Adipose tissue (tissue), 3 donors: ENCODE measurements around the gene GOLGA6L24. TPM values are rescaled to one million over a fixed set of nuclear protein-coding genes. Genes with fewer than 3 reads are reported as not detected.
"Not testable (repeated sequence)": the region's sequence is repeated elsewhere in the genome, so short reads cannot be mapped to it uniquely, and the experiment has no call there.

Source experiments
- H3K27ac ChIP-seq: one replicate; pipeline ENCODE4 v1.5.1; 2013; ENCODE audit warnings: low read depth, low read length
- WGBS, 3 donors: extraction: QIAGEN DNeasy Blood & Tissue Kit; methylation state at CpG; one replicate each; pipeline ENCODE4 v1.1.7; 2013; 5-methylcytosine and 5-hydroxymethylcytosine counted together
- polyA plus RNA-seq, 3 donors: library from polyadenylated mRNA; stranded (reverse); fragments of 200-250 nt; gene quantifications; one replicate each; pipeline ENCODE4 v1.2.3, GENCODE V29; 2013
- donor health status: healthy with polysubstance abuse.
- donor health status: Bipolar disorder and iron deficiency.
- donor health status: healthy.

The GOLGA6L24 gene
- polyA plus RNA-seq = not detected

GRCh38 chr15:28357984-28358383 lies at the start of gene GOLGA6L24:
Gene GOLGA6L24, minus strand, starts transcription at chr15:28358084. Its CDS starts 61 bp downstream, at chr15:28358023.
- not testable (repeated sequence) for H3K27ac ChIP-seq
- no CpG with 5 or more reads among the region's 7 CpGs for WGBS, 3 donors

DNA sequence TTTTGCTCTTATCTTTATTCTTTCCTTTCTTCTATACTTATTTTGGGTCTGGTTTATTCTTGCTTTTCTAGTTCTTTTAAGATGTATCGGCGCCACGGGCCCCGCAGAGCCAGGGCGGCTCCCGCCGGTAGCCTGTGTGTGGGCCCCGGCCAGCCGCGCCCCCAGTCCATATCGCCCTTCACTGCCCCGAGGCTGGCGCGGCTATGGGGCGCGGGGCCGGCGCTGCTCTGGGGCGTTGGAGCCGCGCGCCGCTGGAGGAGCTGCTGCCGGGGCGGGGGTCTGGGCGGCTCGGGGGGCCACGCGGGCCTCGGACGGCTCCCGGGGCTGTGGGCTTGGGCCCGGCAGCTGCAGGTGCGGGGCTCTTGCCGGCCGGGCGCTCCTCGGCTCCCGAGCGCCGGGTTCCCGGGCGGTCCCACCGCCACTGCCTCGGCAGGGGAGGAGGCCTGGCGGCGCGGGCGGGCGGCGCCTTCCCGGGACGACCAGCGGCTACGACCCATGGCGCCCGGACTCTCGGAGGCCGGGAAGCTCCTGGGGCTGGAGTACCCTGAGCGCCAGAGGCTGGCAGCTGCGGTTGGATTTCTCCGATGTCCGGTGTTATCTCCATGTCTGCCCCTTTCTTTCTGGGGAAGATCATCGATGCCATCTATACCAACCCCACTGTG lies 45.0 kb upstream of the GOLGA6L24 start:
- H3K27ac ChIP-seq = not testable (repeated sequence)
- WGBS, 3 donors = no CpG with 5 or more reads among the region's 64 CpGs

DNA sequence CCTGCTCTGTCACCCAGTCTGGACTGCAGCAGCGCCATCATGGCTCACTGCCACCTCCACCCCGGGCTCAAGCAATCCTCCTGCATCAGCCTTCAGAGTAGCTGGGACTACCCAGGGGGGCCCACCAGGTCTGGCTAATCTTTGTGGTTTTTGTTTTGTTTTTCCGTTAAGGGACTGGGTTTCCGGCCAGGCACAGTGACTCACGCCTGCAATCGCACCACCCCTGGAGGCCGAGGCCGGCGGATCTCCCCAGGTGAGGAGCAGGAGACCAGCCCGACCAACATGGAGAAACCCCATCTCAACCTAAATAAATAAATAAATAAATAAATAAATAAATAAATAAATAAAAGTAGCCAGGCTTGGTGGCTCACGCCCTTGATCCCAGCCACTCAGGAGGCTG lies 38.1 kb upstream of the GOLGA6L24 start:
- not testable (repeated sequence) for H3K27ac ChIP-seq
- WGBS, 3 donors = 83% methylated on average over 2 of the region's 11 CpGs; no CpG with 5 or more reads in 1 of the 3 donors

DNA sequence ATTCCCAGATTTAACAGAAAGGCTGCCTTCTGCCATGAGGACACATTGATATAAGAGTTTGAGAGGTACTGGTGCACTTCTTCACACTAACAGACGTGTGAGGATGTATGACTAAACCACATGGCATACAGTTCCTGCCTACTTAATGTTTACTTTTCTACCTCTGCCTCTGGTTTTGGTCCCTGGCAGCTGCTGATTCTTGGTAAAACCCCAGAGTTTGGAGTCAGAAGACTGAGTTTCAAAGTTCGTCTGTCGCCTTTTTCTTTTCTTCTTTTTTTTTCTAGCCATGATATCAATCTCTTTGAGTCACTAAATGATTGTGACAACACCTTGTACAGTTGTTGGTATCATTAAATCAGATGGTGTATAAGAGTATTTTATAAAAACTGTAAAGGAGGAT lies 22.2 kb upstream of the GOLGA6L24 start:
- 49 to 77% (median 62%) methylated on average over 2 of the region's 3 CpGs for WGBS, 3 donors
- H3K27ac ChIP-seq = not testable (repeated sequence)

DNA sequence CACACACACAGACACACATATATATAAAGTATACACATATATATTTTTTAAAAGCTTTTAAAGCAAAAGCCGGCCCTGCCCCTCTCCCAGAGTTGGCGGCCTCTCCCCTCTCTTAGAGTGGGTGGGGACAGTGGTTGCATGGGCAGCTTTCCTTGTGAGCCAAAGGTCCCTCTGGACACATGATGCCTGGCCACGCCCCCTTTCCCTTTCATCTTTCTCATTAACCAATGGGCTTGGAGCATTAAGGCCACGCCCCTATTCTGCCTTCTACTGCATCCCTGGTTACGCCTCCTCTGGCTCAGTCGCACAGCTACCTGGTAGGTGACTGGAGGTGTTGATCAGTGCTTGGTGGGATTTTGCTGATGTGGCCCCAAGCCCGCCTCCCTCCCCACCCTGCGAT lies 20.5 kb upstream of the GOLGA6L24 start, which contains the start of gene GOLGA8F:
TSS of gene GOLGA8F (plus strand) at position 301 of the 400 bp plus-strand sequence. CDS start at position 399, 98 bp downstream.
- WGBS, 3 donors = no CpG with 5 or more reads among the region's 8 CpGs
- not testable (repeated sequence) for H3K27ac ChIP-seq

DNA sequence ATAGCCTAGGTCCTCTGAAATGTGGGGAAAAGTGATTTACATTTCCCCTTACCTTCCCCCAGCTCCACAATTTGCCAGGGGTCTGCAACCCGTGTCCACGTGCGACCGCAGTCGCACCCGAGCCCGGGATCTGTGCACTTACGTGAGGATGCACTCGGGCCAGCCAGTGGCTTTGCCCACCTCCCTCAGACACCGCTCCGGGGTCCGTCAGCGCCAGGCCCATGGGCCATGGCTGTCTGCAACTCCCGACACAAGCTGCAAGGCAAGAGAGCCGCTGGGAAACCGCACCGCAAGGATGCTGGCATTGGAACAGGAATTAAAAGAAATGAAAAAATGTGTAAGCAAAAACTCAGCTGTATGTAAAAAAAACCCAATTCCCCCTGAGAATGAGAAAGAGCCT lies 7.6 kb upstream of the GOLGA6L24 start:
- H3K27ac ChIP-seq = not testable (repeated sequence)
- 91 to 95% (median 95%) methylated on average over 5 to 10 of the region's 17 CpGs for WGBS, 3 donors

- not testable (repeated sequence) for H3K27ac ChIP-seq
These were observed 35.7 kb downstream of the GOLGA6L24 start, which contains the start of gene HERC2 for GRCh38 chr15:28322129-28322588. Gene HERC2, minus strand, starts transcription at chr15:28322179. Its CDS starts 746 bp downstream, at chr15:28321433.

GRCh38 chr15:28321358-28322078 lies 36.4 kb downstream of the GOLGA6L24 start:
- H3K27ac ChIP-seq = not testable (repeated sequence)
- 1 to 2% (median 1%) methylated on average over 8 to 11 of the region's 39 CpGs for WGBS, 3 donors

More at GRCh38 chr15:28322129-28322588, 35.7 kb downstream of the GOLGA6L24 start, which contains the start of gene HERC2:
- no CpG with 5 or more reads among the region's 52 CpGs for WGBS, 3 donors

DNA sequence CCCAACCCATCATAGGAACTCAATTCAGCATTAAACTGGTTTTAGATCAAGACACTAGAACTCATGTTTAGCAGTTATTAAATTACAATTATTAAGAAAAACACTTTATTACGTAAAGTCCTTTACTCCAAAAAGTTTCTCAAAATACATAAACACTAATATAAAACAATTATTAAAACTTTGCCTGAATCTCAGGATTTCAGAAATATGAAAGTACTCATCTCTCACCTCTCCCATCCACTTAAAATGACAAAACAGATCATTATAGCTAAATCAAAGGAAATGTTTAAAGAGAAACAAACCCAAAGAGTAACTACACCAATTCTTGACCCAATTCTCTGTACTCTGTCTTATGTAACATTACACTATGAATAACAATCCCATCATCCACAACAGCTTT lies 38.2 kb downstream of the GOLGA6L24 start:
- not testable (repeated sequence) for H3K27ac ChIP-seq
- WGBS, 3 donors = 94 to 95% (median 94%) methylated on average over 1 of the region's 1 CpG

- not testable (repeated sequence) for H3K27ac ChIP-seq
- WGBS, 3 donors = 100% methylated on average over 1 of the region's 3 CpGs; no CpG with 5 or more reads in 2 of the 3 donors
These were observed 39.1 kb downstream of the GOLGA6L24 start for GRCh38 chr15:28318828-28319227.

GRCh38 chr15:28318122-28318521 lies 39.8 kb downstream of the GOLGA6L24 start:
- 90 to 96% (median 92%) methylated on average over 11 to 13 of the region's 13 CpGs for WGBS, 3 donors
- H3K27ac ChIP-seq = not testable (repeated sequence)

GRCh38 chr15:28316958-28317357 lies 40.9 kb downstream of the GOLGA6L24 start:
- 96 to 100% (median 99%) methylated on average over 7 of the region's 7 CpGs for WGBS, 3 donors
- H3K27ac ChIP-seq = not testable (repeated sequence)

GRCh38 chr15:28310454-28310853 lies 47.4 kb downstream of the GOLGA6L24 start:
- 88% methylated on average over 10 of the region's 11 CpGs for WGBS, 3 donors

GRCh38 chr15:28308718-28309117 lies 49.2 kb downstream of the GOLGA6L24 start:
- 99 to 100% (median 99%) methylated on average over 5 of the region's 5 CpGs for WGBS, 3 donors

More at GRCh38 chr15:28310454-28310853, 47.4 kb downstream of the GOLGA6L24 start:
- H3K27ac ChIP-seq = not testable (repeated sequence)

More at GRCh38 chr15:28308718-28309117, 49.2 kb downstream of the GOLGA6L24 start:
- not testable (repeated sequence) for H3K27ac ChIP-seq

Other genes with a start within 250 kb of the GOLGA6L24 start
- gene HERC2, start 35.9 kb downstream of the GOLGA6L24 start, polyA plus RNA-seq = 10 to 100 TPM; 15.5 to 36.7 (median 27.5) TPM
- not detected for gene GOLGA8F, start 20.6 kb upstream of the GOLGA6L24 start, polyA plus RNA-seq
- not detected for gene GOLGA8G, start 174.9 kb upstream of the GOLGA6L24 start, polyA plus RNA-seq
- gene GOLGA6L25, start 195.5 kb upstream of the GOLGA6L24 start, polyA plus RNA-seq = not detected